Smooth muscle cell (in vitro differentiated cells): ENCODE results near the gene EEPD1. TPM values are rescaled to one million over a fixed set of nuclear protein-coding genes. Genes with fewer than 3 reads are reported as not detected.

Experiments
- DNase-seq: peaks from one replicate; lab custom pipeline; 2025; ENCODE audit not compliant: unreplicated experiment; lab: John Stamatoyannopoulos, UW
- H2AFZ ChIP-seq: fragments of 200-600 bp; sonication (generic); 2 replicates; pipeline ENCODE4 v1.6.0; 2016; ENCODE audit warnings: antibody characterized with exemption, low read depth, mild to moderate bottlenecking
- H3F3A ChIP-seq: fragments of 200-600 bp; sonication (generic); 2 replicates; pipeline ENCODE4 v1.6.0; 2017; ENCODE audit warnings: antibody characterized with exemption, low read depth
- H3K27ac ChIP-seq: fragments of 200-600 bp; sonication (generic); 2 replicates; pipeline ENCODE4 v1.5.1; 2016; ENCODE audit warnings: low read depth, mild to moderate bottlenecking
- H3K27me3 ChIP-seq: fragments of 200-600 bp; sonication (generic); 2 replicates; pipeline ENCODE4 v1.6.1; 2016; ENCODE audit warnings: low read depth, mild to moderate bottlenecking
- H3K36me3 ChIP-seq: fragments of 200-600 bp; sonication (generic); 2 replicates; pipeline ENCODE4 v1.5.1; 2016; ENCODE audit warnings: low read depth
- H3K4me1 ChIP-seq: fragments of 200-600 bp; sonication (generic); 2 replicates; pipeline ENCODE4 v1.5.1; 2016; ENCODE audit warnings: low read depth
- H3K4me2 ChIP-seq: fragments of 200-600 bp; sonication (generic); 2 replicates; pipeline ENCODE4 v1.6.0; 2016; ENCODE audit warnings: mild to moderate bottlenecking
- H3K4me3 ChIP-seq: fragments of 200-600 bp; sonication (generic); 2 replicates; pipeline ENCODE4 v1.5.1; 2016; ENCODE audit warnings: mild to moderate bottlenecking
- H3K79me2 ChIP-seq: fragments of 200-600 bp; sonication (generic); 2 replicates; pipeline ENCODE4 v1.6.0; 2016; ENCODE audit warnings: low read depth, mild to moderate bottlenecking
- H3K9ac ChIP-seq: fragments of 200-600 bp; sonication (generic); 2 replicates; pipeline ENCODE4 v1.6.0; 2016; ENCODE audit warnings: low read depth
- H3K9me3 ChIP-seq: fragments of 200-600 bp; sonication (generic); replicated peaks from 2 replicates; pipeline ENCODE4 v1.5.1; 2016; ENCODE audit warnings: low read depth
- H4K20me1 ChIP-seq: fragments of 200-600 bp; sonication (generic); 2 replicates; pipeline ENCODE4 v1.6.0; 2016; ENCODE audit warnings: low read depth
- CTCF ChIP-seq: fragments of 200-600 bp; sonication (generic); IDR thresholded peaks from 2 replicates; pipeline ENCODE4 v1.5.1; 2017; ENCODE audit warnings: borderline replicate concordance, mild to moderate bottlenecking, antibody characterized with exemption; ENCODE audit not compliant: insufficient read depth, poor library complexity, severe bottlenecking
- WGBS: methylation state at CpG from one replicate; pipeline ENCODE4 v1.1.7; 2016; ENCODE audit warnings: low lambda C conversion rate; 5-methylcytosine and 5-hydroxymethylcytosine counted together
- polyA plus RNA-seq: library from polyadenylated mRNA; unstranded; fragments of >200 nt; fragmentation: Nextera tagmentation; extraction: Ambion mirVana; gene quantifications from 2 replicates; pipeline ENCODE4 v1.2.1, GENCODE V29; 2016
- total RNA-seq: library from RNA; depleted of rRNA; stranded (reverse); fragments of >200 nt; gene quantifications from 2 replicates; pipeline ENCODE4 v1.2.3, GENCODE V29; 2014

EEPD1 gene
- total and polyA plus RNA-seq, 2 experiments from 2014 or later = 1.5 TPM

DNA sequence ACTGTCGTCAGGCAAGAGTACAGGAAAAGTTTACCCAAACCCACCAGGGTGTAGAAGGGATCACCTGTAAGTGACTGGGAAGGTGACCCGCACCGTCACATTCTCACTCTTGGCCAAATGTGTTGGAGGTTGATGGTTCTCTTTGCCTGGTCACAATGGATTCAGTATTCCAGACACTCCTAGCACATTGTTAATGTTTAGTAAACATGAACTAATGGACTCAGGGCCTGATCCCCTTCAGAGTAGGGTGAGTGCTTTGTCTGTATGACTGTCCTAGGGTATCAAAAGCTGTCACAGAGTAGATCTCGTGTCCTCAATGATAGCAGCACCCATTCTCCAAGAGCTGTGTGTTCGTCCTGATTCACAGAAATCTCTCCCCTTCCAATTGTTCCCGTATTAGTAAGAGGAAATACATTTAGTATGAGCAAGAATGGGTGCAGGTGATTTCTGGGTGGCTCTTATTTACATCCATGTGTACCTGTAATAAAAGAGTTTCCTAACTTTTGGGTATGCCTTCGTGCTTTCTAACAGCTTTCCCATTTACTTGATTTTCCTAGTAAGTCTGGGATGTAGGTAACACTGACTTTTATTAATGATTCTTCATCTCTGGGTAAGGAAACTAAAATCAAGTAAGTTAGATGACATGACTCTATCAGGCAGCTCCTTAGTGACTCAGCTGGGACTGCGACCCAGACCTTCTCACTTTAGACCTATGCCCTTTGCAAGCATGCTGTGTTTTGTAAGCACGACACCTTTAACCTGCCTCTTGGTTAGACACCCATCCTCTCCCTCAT lies 4.7 kb downstream of the EEPD1 start:
- DNase-seq = no peak
- H3K27me3 ChIP-seq = no peaks in the 10 kb centered on the region
- H4K20me1 ChIP-seq = no peaks in the 10 kb centered on the region
- no peaks in the 10 kb centered on the region for H3K9me3 ChIP-seq
- no peak overlapping the region for H2AFZ ChIP-seq
- H3K4me1 ChIP-seq = no peaks in the 10 kb centered on the region
- H3K36me3 ChIP-seq = no peaks in the 10 kb centered on the region
- H3F3A ChIP-seq = no peaks in the 10 kb centered on the region
- no peak for TF ChIP-seq CTCF
- WGBS = 89% methylated on average over 9 of the region's 9 CpGs
- H3K9ac ChIP-seq = no peak overlapping the region
- H3K27ac ChIP-seq = no peak overlapping the region
- no peaks in the 10 kb centered on the region for H3K79me2 ChIP-seq
- no peak overlapping the region for H3K4me2 ChIP-seq
- H3K4me3 ChIP-seq = no peak overlapping the region

DNA sequence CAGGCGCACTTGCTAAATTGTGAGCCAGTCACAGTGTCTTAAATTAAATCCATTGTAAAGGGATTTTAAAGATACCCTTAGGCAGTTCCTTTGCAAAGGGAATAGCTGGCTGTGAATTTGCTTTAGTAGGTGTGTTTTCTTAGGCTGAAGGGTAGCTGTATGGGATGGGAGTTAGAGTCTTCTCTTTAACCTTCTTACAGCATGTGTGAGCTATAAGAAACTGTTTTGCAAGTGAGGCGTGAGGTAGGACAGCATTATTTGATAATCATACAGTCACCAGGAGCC lies 5.2 kb downstream of the EEPD1 start:
- H3K27me3 ChIP-seq = no peaks in the 10 kb centered on the region
- no peak overlapping the region for H3K4me3 ChIP-seq
- H3K79me2 ChIP-seq = no peaks in the 10 kb centered on the region
- H3K4me1 ChIP-seq = no peaks in the 10 kb centered on the region
- no peak for DNase-seq
- H3F3A ChIP-seq = no peaks in the 10 kb centered on the region
- WGBS = 94% methylated on average over 2 of the region's 2 CpGs
- no peaks in the 10 kb centered on the region for H4K20me1 ChIP-seq
- no peak overlapping the region for H2AFZ ChIP-seq
- H3K9me3 ChIP-seq = no peaks in the 10 kb centered on the region
- H3K4me2 ChIP-seq = no peak overlapping the region
- no peak overlapping the region for H3K27ac ChIP-seq
- H3K9ac ChIP-seq = no peak overlapping the region
- H3K36me3 ChIP-seq = no peaks in the 10 kb centered on the region
- no peak for TF ChIP-seq CTCF

DNA sequence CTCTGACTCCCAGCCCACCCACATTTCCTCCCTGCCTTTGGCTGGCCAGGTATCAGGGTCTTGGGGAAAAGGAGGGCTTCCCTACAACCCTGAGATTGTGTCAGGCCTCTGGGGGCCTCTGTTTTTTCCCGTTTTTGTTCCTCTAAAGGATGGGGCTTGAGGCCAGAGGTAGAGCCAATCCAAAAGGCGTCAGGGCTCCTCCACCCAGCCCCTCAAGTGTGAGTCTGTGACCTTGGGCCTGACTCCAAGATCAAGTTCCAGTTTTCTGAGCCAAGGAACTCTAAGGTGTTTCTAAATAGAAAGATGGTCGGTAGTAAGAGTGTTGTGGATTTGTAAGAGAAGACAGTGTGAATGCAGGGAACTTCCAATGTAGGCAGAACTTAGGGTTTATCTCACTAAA lies 6.6 kb downstream of the EEPD1 start:
- Histone ChIP-seq H3K4me1 (no peaks in the 10 kb centered on the region), H3F3A (no peaks in the 10 kb centered on the region), H2AFZ (no peak overlapping the region), H3K9ac (no peak overlapping the region), H3K4me2 (no peak overlapping the region), H3K27me3 (no peaks in the 10 kb centered on the region), H3K27ac (no peak overlapping the region), H3K36me3 (no peaks in the 10 kb centered on the region), H3K4me3 (no peak overlapping the region), H3K79me2 (no peaks in the 10 kb centered on the region), H4K20me1 (no peaks in the 10 kb centered on the region), H3K9me3 (no peaks in the 10 kb centered on the region)
- 88% methylated on average over 3 of the region's 3 CpGs for WGBS
- no peak for TF ChIP-seq CTCF
- no peak for DNase-seq

- no peak overlapping the region for H3K9ac ChIP-seq
- 86% methylated on average over 5 of the region's 5 CpGs for WGBS
These were observed 7.3 kb downstream of the EEPD1 start for GRCh38 chr7:36160313-36160712.

More at GRCh38 chr7:36160313-36160712, 7.3 kb downstream of the EEPD1 start:
- no peak for TF ChIP-seq CTCF
- DNase-seq = no peak
- H3K36me3 ChIP-seq = no peaks in the 10 kb centered on the region
- H3K9me3 ChIP-seq = no peaks in the 10 kb centered on the region
- no peaks in the 10 kb centered on the region for H3K4me1 ChIP-seq
- H3K4me3 ChIP-seq = no peak overlapping the region
- no peaks in the 10 kb centered on the region for H3F3A ChIP-seq
- H2AFZ ChIP-seq = no peak overlapping the region
- no peak overlapping the region for H3K4me2 ChIP-seq
- no peaks in the 10 kb centered on the region for H4K20me1 ChIP-seq
- no peak overlapping the region for H3K27ac ChIP-seq
- H3K27me3 ChIP-seq = no peaks in the 10 kb centered on the region
- no peaks in the 10 kb centered on the region for H3K79me2 ChIP-seq
